Measurements from ENCODE around the gene ERLEC1.

Gene ERLEC1

DNA sequence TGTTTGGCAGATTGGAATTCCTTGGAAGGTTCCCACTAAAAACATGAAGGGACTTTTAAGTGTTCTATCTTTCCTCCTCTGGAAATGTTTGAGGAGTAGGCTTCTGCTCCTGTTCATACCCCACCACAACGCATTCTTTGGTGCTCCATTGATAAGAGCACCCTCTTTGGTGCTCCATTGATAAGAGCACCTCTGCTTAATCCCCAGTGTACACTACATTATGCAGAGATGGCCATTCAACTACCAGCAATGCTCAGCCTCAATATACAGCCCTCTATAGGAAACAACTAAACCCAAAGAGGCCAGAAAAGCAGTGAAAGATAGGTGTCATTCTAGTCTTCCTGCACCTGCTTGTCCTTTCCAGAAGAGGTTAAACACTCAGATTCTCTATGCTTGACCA, 21.1 kb upstream of the ERLEC1 start:
- TF ChIP-seq, protein P1, sequence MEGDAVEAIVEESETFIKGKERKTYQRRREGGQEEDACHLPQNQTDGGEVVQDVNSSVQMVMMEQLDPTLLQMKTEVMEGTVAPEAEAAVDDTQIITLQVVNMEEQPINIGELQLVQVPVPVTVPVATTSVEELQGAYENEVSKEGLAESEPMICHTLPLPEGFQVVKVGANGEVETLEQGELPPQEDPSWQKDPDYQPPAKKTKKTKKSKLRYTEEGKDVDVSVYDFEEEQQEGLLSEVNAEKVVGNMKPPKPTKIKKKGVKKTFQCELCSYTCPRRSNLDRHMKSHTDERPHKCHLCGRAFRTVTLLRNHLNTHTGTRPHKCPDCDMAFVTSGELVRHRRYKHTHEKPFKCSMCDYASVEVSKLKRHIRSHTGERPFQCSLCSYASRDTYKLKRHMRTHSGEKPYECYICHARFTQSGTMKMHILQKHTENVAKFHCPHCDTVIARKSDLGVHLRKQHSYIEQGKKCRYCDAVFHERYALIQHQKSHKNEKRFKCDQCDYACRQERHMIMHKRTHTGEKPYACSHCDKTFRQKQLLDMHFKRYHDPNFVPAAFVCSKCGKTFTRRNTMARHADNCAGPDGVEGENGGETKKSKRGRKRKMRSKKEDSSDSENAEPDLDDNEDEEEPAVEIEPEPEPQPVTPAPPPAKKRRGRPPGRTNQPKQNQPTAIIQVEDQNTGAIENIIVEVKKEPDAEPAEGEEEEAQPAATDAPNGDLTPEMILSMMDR (IDR thresholded peaks at IDR 0.05; ENCODE audit: control insufficient read depth, insufficient read depth, low read depth, low read length, missing control alignments): no peak
- no peak for DNase-seq (ENCODE audit: low read depth)
- H3K4me3 ChIP-seq (ENCODE audit: control insufficient read depth, low read depth, low read length): no peak overlapping the region

DNA sequence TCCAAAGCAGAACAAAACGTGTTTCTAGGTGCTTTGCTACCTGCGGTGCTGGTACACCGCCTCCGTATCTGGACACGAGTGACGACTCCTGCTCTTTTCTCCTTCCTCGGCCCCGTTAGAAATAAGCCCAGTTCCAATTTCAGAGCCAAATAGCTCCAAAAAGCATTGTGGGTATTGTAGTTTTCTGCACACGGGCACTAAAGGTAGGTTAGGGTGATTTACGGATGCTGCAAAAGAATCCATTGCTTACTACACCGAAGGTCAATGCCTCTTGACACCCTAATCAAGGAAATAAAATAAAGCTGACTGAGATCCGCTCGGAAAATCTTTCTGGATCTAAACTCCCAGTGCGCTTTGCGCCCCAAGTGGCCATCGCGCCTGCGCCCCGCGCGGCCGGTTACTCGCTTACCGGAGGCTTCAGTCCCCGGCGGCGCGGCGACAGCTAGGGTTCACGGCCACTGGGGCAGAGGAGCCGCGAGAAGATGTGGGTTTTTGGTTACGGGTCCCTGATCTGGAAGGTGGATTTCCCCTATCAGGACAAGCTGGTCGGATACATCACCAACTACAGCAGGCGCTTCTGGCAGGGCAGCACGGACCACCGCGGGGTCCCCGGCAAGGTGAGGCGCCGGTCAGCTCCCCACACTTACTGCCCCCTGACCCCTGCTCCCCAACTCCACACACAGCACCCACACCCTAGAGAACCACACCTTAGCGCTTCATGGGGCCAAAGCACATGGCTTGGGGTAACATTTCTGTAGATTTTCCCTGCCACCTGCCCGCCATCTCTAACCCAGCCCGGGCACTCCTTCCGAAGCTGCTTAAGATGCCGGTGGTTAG, 19.2 kb upstream of the ERLEC1 start, which contains the start of gene CHAC2:
TSS of gene CHAC2 (plus strand) at position 400 of the 837 bp plus-strand sequence. CDS start at position 483, 83 bp downstream.
- H3K4me3 ChIP-seq (ENCODE audit: control insufficient read depth, low read depth, low read length): peak within 1 kb of the TSS; percentile 100
- TF ChIP-seq, protein P1 (IDR thresholded peaks at IDR 0.05; ENCODE audit: control insufficient read depth, insufficient read depth, low read depth, low read length, missing control alignments): peak; percentile 50
- no peak for DNase-seq (ENCODE audit: low read depth)

DNA sequence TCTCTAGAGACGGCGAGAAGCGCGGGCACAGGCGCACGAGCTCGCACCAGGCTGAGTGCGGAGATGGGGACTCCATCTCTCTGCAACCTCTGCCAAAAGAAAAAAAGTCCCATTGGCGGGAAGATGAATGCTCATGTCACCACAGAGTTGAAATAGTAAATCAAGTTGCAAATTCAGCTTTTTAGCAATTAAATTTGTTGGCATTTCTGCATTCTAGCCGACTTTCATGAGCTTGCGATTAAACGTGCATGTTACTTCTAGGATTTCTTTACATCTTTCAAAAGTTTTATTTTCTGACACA, 18.7 kb upstream of the ERLEC1 start:
- no peak for DNase-seq (ENCODE audit: low read depth)
- TF ChIP-seq, protein P1 (IDR thresholded peaks at IDR 0.05; ENCODE audit: control insufficient read depth, insufficient read depth, low read depth, low read length, missing control alignments): no peak

DNA sequence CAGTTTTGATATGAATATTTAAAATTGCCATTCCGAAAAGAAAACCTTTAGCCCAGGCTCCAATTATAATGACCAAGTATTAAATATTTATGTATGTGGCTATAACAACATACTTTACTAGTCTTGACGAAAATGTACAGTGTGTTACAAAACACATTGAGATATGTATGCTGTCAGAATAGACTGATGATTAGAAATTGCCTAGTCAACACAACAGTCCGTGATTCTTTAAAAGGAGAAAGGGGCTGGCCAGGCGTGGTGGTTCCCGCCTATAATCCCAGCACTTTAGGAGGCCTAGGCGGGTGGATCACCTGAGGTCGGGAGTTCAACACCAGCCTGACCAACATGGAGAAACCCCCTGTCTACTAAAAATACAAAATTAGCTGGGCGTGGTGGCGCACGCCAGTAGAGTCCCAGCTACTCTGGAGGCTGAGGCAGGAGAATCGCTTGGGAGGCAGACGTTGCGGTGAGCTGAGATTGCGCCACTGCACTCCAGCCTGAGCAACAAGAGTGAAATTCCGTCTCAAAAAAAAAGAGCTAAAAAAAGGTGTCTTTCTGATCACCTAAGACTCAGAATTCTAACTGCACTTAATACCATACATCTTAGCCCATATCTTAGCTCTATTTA, 17.4 kb upstream of the ERLEC1 start:
- no peak for DNase-seq (ENCODE audit: low read depth)
- TF ChIP-seq, protein P1 (IDR thresholded peaks at IDR 0.05; ENCODE audit: control insufficient read depth, insufficient read depth, low read depth, low read length, missing control alignments): no peak
- H3K4me3 ChIP-seq (ENCODE audit: control insufficient read depth, low read depth, low read length): no peak overlapping the region

More for the DNA sequence above, 18.7 kb upstream of the ERLEC1 start:
- peak overlapping the region; percentile 100 for H3K4me3 ChIP-seq (ENCODE audit: control insufficient read depth, low read depth, low read length)

DNA sequence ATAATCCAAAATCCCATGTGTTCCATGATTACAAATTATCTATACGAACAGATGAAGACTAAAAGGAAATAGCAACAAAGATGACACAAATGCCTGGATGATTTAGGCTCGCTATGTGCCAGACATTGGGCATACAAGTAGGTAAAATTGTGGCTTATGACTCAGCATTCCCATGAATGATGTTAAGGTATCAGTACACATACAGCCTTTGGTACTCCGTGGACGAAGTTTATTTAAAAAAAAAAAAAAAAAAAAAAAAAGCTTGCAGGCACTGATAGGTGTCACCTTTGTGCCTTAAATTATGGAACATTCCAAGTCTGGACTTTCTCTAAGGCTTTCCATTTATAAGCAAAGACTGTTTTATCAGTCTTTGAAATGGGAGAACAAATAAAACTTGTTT, 16.6 kb upstream of the ERLEC1 start:
- no peak for DNase-seq (ENCODE audit: low read depth)
- H3K4me3 ChIP-seq (ENCODE audit: control insufficient read depth, low read depth, low read length): no peak overlapping the region
- TF ChIP-seq, protein P1 (IDR thresholded peaks at IDR 0.05; ENCODE audit: control insufficient read depth, insufficient read depth, low read depth, low read length, missing control alignments): no peak

DNA sequence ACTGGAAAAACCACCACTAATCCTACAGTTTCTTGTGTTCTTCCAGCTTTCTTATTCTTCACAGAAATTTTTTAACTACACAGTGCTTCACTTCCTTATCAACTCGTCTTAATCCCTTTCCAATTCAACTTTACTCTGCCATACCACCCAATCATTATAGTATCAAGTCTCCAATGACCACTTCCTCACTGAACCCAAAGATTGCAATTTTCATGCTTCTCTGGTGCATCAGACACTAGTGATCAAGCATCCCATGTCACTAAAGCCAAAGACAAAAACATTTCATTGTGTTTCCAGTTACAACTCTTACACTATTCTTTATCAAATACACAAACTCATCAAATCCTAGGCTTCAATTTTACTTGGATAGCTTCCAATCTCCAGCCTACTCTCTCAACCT, 9.7 kb upstream of the ERLEC1 start:
- no peak overlapping the region for H3K4me3 ChIP-seq (ENCODE audit: control insufficient read depth, low read depth, low read length)
- TF ChIP-seq, protein P1 (IDR thresholded peaks at IDR 0.05; ENCODE audit: control insufficient read depth, insufficient read depth, low read depth, low read length, missing control alignments): no peak
- DNase-seq (ENCODE audit: low read depth): no peak
